Measurements from ENCODE around the gene IL17RC.
"Not testable (repeated sequence)": the region's sequence is repeated elsewhere in the genome, so short reads cannot be mapped to it uniquely, and the experiment has no call there.

The IL17RC gene

GRCh38 chr3:9916734-9917680, at the start of gene IL17RC:
IL17RC (plus strand) TSS chr3:9917098; CDS start chr3:9917316, 218 bp downstream.
- DNase-seq (ENCODE audit: extremely low spot score) = no peak
- ChIA-PET POLR2A (interaction anchor here (1.1 kb wide), 1 partner anchor 14 kb away, joined by 3 read pairs; no protein-coding TSS in a partner anchor), CTCF (interaction anchor here (1.2 to 1.8 kb wide), 3 partner anchors 8 to 16 kb away, joined by 3 to 8 read pairs (median 5); partner anchors contain the start of gene CRELD1)
- no peak for TF ChIP-seq CTCF (IDR thresholded peaks at IDR 0.05; ENCODE audit: control extremely low read depth, extremely low read depth, low read depth, missing control alignments)

- DNase-seq (ENCODE audit: extremely low spot score) = no peak
- ChIA-PET CTCF (interaction anchor here (1.1 to 1.9 kb wide), 2 partner anchors 8 to 66 kb away, joined by 3 to 5 read pairs; no protein-coding TSS in a partner anchor), POLR2A (no interaction called here)
- no peak for TF ChIP-seq CTCF (IDR thresholded peaks at IDR 0.05; ENCODE audit: control extremely low read depth, extremely low read depth, low read depth, missing control alignments)
Measured at GRCh38 chr3:9867106-9867505, 49.8 kb upstream of the IL17RC start.

GRCh38 chr3:9869955-9870354, 46.9 kb upstream of the IL17RC start:
- POLR2A ChIA-PET = no interaction called here
- no peak for TF ChIP-seq CTCF (IDR thresholded peaks at IDR 0.05; ENCODE audit: control extremely low read depth, extremely low read depth, low read depth, missing control alignments)
- CTCF ChIA-PET = no interaction called here
- no peak for DNase-seq (ENCODE audit: extremely low spot score)

- ChIA-PET CTCF (no interaction called here), POLR2A (no interaction called here)
- TF ChIP-seq CTCF (IDR thresholded peaks at IDR 0.05; ENCODE audit: control extremely low read depth, extremely low read depth, low read depth, missing control alignments) = no peak
- no peak for DNase-seq (ENCODE audit: extremely low spot score)
Measured at GRCh38 chr3:9870978-9871377, 45.9 kb upstream of the IL17RC start.

- CTCF ChIA-PET = interaction anchor here (1.0 to 1.2 kb wide), 2 partner anchors 11 to 23 kb away, joined by 3 to 4 read pairs; no protein-coding TSS in a partner anchor
- DNase-seq (ENCODE audit: extremely low spot score) = not testable (repeated sequence)
Measured at GRCh38 chr3:9872067-9872466, 44.8 kb upstream of the IL17RC start.

GRCh38 chr3:9875448-9875847, 41.5 kb upstream of the IL17RC start:
- POLR2A ChIA-PET = no interaction called here
- CTCF ChIA-PET = interaction anchor here (0.9 to 1.7 kb wide), 3 partner anchors 9 to 36 kb away, joined by 3 to 5 read pairs (median 3); no protein-coding TSS in a partner anchor
- no peak for DNase-seq (ENCODE audit: extremely low spot score)
- TF ChIP-seq CTCF (IDR thresholded peaks at IDR 0.05; ENCODE audit: control extremely low read depth, extremely low read depth, low read depth, missing control alignments) = no peak

More at GRCh38 chr3:9872067-9872466, 44.8 kb upstream of the IL17RC start:
- POLR2A ChIA-PET = not testable (repeated sequence)

GRCh38 chr3:9876255-9876654, 40.6 kb upstream of the IL17RC start:
- CTCF ChIA-PET = interaction anchor here (1.2 kb wide), 1 partner anchor 14 kb away, joined by 3 read pairs; the partner anchor contains the start of gene JAGN1
- DNase-seq (ENCODE audit: extremely low spot score); POLR2A ChIA-PET: not testable (repeated sequence)
